Right lobe of liver (tissue), 6 donors: ENCODE data around the gene UQCRHL. TPM values are rescaled to one million over a fixed set of nuclear protein-coding genes. Genes with fewer than 3 reads are reported as not detected.

ENCODE experiments used
- ATAC-seq, 4 donors: fragments of 200-7000 bp; cut with Tn5 transposase; one replicate each; pipeline ENCODE4 v1.9.1; 2020; ENCODE audit warnings: mild to moderate bottlenecking in 4 of 4, moderate library complexity in 4 of 4
- DNase-seq, 3 donors: peaks; one replicate each; pipeline ENCODE4 v3.0.0-alpha.2; 2020
- H3K27ac ChIP-seq, 3 donors: fragments of 200-600 bp; one replicate each; pipeline ENCODE4 v1.8.0; 2022
- H3K27me3 ChIP-seq, 2 donors: fragments of 200-600 bp; one replicate each; pipeline ENCODE4 v1.8.0; 2022
- H3K36me3 ChIP-seq, 4 donors: fragments of 200-600 bp; sonication (generic) in 1 of 4; one replicate each; pipeline versions ENCODE4 v1.5.1 to v1.8.0; 2017 to 2022; ENCODE audit warnings: control low read depth in 1 of 4
- H3K4me1 ChIP-seq, 4 donors: fragments of 200-600 bp; sonication (generic) in 1 of 4; one replicate each; pipeline versions ENCODE4 v1.5.1 to v1.8.0; 2017 to 2022; ENCODE audit warnings: control low read depth in 1 of 4
- H3K4me3 ChIP-seq, 3 donors: fragments of 200-600 bp; one replicate each; pipeline ENCODE4 v1.8.0; 2022
- H3K9me3 ChIP-seq, 4 donors: fragments of 200-600 bp; sonication (generic) in 1 of 4; one replicate each; pipeline versions ENCODE4 v1.5.1 to v1.8.0; 2017 to 2022; ENCODE audit warnings: control low read depth in 1 of 4
- POLR2A ChIP-seq: fragments of 450-650 bp; IDR thresholded peaks from one replicate; pipeline ENCODE4 v1.6.1; 2017; ENCODE audit warnings: antibody characterized with exemption, mild to moderate bottlenecking
- WGBS: methylation state at CpG from one replicate; pipeline ENCODE4 v1.1.6; 2018; ENCODE audit warnings: low coverage, low lambda C conversion rate; ENCODE audit not compliant: insufficient coverage; ENCODE audit errors: missing lambda C conversion rate; 5-methylcytosine and 5-hydroxymethylcytosine counted together
- intact Hi-C, 2 donors: fragments of 100-400 bp; cut with DNase I; formaldehyde crosslinking; loops; one replicate each; pipeline versions ENCODE4 v1.11.2 to v1.14.1; 2022
- total RNA-seq, 6 experiments: library from RNA; depleted of rRNA in 2 of 6; stranded (reverse); fragments of >200 nt in 2 of 6; fragmentation: NEBNext Ultra II Directional in 3 of 6; extraction: Animal tissue kit (Norgen Biotek cat#: 25700) in 3 of 6; gene quantifications; one replicate each; pipeline versions ENCODE4 v1.1.0 to v1.2.4, GENCODE V29; 2016 to 2023
- TF ChIP-seq, protein P1 (sequence below), 4 donors: fragments of 200-600 bp in 3 of 4; fragments of 450-650 bp in 1 of 4; IDR thresholded peaks; one replicate each; pipeline versions ENCODE4 v1.5.1 to v1.8.0; 2016 to 2022; ENCODE audit warnings: antibody characterized with exemption in 4 of 4, mild to moderate bottlenecking in 2 of 4
- donor health status: DM: no; HTN: yes; CAD: no.
- donor health status: DM: no; HTN: no; CAD: no.
- donor health status: DM: no; HTN: no; CAD: no.
- donor health status: DM: no; HTN: yes; CAD: no.
- donor health status: DM: no; HTN: yes; CAD: no.

The UQCRHL gene
- total RNA-seq, 6 experiments from 2014 or later: 0.42 to 1.1 (median 0.51) TPM

DNA sequence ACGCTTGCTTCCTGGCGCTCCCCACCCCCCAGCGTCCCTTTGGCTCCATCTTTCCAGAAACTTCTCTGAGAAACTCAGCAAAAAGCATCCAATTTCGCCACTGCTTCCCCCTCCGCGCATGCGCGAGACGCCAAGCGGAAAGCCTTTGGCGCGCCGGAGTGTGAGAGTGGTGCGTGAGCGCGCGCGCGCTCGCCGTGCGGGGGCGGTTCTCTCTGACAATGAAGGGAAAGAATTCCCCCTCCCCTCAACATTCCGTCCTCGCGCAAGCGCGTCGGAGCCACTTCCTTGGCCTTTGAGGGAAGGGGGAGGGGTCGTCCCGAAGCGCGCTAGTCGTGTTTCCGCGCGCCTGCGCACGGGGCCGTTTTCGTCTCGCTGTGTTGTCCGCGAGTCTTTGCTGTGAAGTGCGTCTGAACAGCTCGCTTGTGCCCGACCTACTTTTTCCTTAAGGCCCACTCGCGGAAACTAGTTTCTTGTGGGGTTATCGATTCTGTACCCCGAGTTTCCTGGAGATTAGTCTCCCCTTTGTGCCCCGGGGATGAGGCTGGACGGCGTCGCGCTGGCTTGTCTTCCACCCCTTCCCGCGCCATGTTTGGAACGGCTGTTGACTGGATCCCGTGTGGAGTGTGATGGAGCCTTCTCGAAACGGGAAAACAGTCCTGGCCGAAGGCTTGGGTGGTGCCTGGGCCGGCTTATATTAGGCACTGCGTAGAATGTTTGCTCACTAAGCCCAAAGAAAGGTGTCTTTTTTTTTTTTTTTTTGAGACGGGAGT, 28.5 kb upstream of the UQCRHL start:
- ATAC-seq: peak; percentile 71 to 83 (median 77)
- intact Hi-C loops: no loop called here

DNA sequence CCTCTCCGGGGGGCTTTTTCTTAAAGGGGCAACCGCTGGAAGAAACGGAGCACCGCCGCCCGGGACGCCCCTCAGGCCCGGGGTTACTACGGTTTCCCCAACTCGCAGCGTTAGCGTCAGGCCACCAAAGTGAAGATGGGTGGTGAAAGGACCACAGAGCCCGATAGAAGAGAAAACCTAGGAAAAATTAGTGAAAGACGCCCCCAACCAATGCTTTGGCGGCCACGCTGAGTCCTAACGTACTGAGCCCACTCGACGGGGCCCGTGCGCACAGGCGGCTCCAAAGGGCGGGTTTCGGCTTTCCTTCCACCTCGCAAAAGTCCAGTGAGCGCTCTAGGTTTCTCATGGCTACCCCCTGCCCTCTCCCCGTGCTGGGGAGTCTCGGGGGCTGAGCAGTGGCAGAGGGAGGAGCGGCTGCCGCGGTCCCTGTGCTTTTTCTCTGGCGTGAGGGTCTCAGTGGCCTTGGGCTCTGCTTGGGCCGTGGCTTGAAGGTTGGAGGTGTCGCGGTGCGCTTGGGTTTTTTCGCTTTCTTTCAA, 27.8 kb upstream of the UQCRHL start:
- ATAC-seq (peak; percentile 5 to 17 (median 13)), DNase-seq (no peak)
- H3K4me3 ChIP-seq: peak overlapping the region; percentile 58 to 68 (median 63)
- intact Hi-C loops: no loop called here
- H3K27ac ChIP-seq: peak overlapping the region; percentile 100
- no peaks in the 10 kb centered on the region for H3K9me3 ChIP-seq
- 0% methylated on average over 27 of the region's 37 CpGs for WGBS
- H3K36me3 ChIP-seq: no peaks in the 10 kb centered on the region
- no peaks in the 10 kb centered on the region for H3K27me3 ChIP-seq
- no peak for TF ChIP-seq POLR2A
- TF ChIP-seq, protein P1, sequence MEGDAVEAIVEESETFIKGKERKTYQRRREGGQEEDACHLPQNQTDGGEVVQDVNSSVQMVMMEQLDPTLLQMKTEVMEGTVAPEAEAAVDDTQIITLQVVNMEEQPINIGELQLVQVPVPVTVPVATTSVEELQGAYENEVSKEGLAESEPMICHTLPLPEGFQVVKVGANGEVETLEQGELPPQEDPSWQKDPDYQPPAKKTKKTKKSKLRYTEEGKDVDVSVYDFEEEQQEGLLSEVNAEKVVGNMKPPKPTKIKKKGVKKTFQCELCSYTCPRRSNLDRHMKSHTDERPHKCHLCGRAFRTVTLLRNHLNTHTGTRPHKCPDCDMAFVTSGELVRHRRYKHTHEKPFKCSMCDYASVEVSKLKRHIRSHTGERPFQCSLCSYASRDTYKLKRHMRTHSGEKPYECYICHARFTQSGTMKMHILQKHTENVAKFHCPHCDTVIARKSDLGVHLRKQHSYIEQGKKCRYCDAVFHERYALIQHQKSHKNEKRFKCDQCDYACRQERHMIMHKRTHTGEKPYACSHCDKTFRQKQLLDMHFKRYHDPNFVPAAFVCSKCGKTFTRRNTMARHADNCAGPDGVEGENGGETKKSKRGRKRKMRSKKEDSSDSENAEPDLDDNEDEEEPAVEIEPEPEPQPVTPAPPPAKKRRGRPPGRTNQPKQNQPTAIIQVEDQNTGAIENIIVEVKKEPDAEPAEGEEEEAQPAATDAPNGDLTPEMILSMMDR (IDR thresholded peaks at IDR 0.05): no peak
- peaks cover 0 to 29% (median 0%) of the 10 kb centered on the region in 4 donors for H3K4me1 ChIP-seq

More for the DNA sequence above, 28.5 kb upstream of the UQCRHL start:
- no peaks in the 10 kb centered on the region for H3K9me3 ChIP-seq
- no peaks in the 10 kb centered on the region for H3K36me3 ChIP-seq
- H3K4me3 ChIP-seq: peak overlapping the region; percentile 58 to 68 (median 63)
- H3K27ac ChIP-seq: peak overlapping the region; percentile 100
- H3K27me3 ChIP-seq: no peaks in the 10 kb centered on the region
- 4% methylated on average over 46 of the region's 66 CpGs for WGBS
- DNase-seq: peak; percentile 99
- TF ChIP-seq, protein P1 (IDR thresholded peaks at IDR 0.05): no peak
- peak; percentile 81 for TF ChIP-seq POLR2A
- H3K4me1 ChIP-seq: peaks cover 0 to 25% (median 0%) of the 10 kb centered on the region in 4 donors

DNA sequence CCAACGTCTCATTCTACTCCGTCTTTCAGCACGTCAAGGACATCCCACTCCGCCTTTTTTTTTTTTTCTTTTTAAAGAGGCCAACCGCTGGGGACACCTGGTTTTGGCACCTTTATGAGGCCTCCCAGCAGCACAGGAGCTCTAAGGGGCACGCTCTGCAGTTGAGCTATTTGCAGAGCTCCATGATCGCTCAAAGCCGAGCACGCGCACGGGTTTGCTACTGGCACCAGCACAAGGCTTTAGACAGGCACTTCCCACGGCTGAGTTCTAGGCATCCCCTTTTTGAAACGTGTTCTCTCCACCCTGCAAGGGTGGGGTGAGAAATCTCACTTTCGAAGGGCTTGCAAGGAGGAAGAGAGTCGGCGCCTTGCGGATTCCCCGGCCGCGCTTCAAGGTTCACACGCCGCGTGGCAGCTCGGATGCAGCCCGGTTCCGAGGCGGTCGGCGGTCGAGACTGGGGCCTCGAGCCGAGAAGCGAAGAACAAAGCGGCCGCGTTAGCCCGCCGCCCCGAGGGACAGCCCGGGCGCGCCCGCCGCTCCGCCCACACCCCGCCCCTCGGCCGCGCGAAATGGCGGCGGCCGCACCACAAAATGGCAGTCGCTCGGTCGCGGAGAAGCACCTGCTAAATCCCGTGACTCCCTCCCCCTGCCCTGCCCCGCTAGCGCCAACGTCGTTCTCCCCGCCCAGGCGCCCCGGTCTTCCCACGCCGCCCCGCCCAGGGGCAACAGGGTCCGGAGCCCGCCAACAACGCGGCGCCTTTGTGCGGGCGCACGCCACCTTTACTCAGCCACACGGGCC, 27.2 kb upstream of the UQCRHL start:
- TF ChIP-seq POLR2A: peak; percentile 81
- TF ChIP-seq, protein P1 (IDR thresholded peaks at IDR 0.05): peak in 1 of 4 donors; percentile 11
- Histone ChIP-seq H3K27me3 (no peaks in the 10 kb centered on the region), H3K4me3 (peak overlapping the region; percentile 58 to 68 (median 63)), H3K27ac (peak overlapping the region; percentile 100), H3K9me3 (no peaks in the 10 kb centered on the region), H3K36me3 (no peaks in the 10 kb centered on the region), H3K4me1 (peaks cover 0 to 29% (median 0%) of the 10 kb centered on the region in 4 donors)
- under 1% methylated on average over 37 of the region's 77 CpGs for WGBS
- intact Hi-C loops: no loop called here
- ATAC-seq (peak; percentile 51 to 77 (median 68)), DNase-seq (peak; percentile 91 to 96 (median 94))

- Histone ChIP-seq H3K4me1 (peaks cover 0 to 35% (median 0%) of the 10 kb centered on the region in 4 donors), H3K4me3 (peak overlapping the region; percentile 58 to 68 (median 63)), H3K9me3 (no peaks in the 10 kb centered on the region), H3K27me3 (no peaks in the 10 kb centered on the region), H3K36me3 (no peaks in the 10 kb centered on the region), H3K27ac (peak overlapping the region; percentile 100)
- intact Hi-C loops: no loop called here
- WGBS: 0% methylated on average over 10 of the region's 10 CpGs
- ATAC-seq: no peak
- no peak for DNase-seq
- TF ChIP-seq POLR2A: no peak
- TF ChIP-seq, protein P1 (IDR thresholded peaks at IDR 0.05): no peak
Observed at GRCh38 chr1:15833842-15834405, 26.5 kb upstream of the UQCRHL start.
